ENCODE measurements around the gene NKIRAS1.
"Not testable (repeated sequence)": the region's sequence is repeated elsewhere in the genome, so short reads cannot be mapped to it uniquely, and the experiment has no call there.

The NKIRAS1 gene

DNA sequence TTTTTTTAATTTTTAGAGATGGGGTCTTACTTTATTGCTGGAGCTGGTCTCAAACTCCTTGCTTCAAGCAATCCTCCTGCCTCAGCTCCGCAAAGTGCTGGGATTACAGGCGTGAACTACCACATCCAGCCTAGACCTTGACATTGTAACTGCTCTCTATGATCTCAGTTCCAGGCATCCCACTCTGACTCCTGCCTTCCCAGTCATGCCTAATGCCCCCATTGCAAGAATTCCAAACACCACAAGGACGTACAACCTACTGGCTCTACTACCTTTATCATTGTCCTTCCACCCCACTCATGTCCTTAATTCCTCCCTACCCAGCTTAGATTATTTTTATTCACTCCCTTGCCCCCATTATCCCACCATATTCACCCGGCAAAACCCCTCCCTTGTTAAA is 21.6 kb downstream of the NKIRAS1 start:
- no peak for FAIRE-seq

DNA sequence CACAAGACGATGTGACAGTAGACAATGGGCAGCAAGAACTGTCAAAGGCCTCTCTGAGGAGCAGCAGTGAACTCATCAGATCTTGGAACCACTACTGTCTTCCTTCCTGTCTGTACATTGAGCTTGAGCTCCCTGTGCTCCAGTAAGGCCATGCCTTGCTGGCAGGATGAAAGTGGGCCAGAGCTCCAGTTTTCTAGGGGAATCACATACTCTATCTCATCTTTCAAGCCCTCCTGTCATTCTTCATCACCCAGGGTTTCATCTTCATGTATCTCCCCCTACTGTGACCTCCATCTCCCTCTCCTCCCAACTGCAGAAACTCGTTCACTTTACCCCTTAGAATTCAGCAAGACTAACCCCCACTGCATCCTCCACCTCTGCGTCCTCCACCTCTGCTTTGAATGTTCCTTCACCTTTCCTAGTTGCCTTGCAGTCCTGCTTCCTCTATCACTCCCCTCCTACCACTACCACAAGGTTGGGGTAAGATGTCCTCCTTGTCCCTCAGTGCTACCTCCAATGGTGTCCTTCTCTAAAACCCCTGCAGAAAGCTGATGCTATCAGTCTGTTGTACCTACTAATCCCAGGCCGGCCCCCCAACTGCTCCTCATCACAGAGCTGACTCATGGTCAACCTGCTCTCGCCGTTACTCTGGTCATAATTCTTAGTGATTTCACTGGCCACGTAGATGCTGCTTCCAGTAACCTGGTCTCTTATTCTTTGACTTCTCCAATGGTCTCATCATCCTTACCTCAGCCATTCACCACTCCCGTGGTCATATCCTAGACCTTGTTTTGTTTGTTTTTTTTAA is 22.3 kb downstream of the NKIRAS1 start:
- FAIRE-seq = no peak

DNA sequence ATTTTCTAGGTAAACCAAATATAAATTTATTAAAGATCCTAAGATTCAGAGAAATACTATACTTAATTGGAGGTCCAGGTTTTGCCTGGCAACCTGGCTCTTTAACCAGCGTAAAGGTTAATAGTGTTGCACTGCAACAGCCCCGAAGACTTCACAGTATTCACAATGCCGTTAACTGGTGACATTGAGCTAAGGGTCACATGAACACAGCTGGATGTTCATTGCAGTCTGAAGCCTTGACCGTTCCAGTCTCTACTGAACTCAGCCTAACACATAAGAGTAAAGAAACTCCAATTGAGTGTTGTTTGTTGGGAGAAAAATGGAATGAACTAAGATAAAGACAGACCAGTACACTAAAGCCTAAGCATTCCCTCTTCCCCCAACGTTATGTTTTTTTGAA is 26.8 kb downstream of the NKIRAS1 start:
- no peak for FAIRE-seq

DNA sequence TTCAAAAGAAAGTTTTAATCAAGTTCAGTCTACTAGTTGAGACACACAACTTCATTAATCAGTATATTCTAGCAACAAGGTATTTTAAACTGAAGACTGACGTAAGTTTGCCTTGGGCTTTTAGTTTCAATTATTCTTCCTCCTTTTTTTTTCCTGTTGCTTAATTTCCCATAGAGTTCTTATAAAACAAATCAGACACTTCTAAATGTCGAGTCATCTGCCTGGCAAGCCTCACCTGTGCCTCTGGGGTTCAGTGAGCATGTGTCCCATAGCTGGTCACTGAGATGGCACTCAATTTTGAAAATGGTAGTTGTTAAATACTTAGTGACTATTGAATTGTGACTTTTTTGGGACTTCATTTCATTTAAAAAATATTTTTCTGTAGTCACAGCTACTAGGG is 27.4 kb downstream of the NKIRAS1 start:
- no peak for FAIRE-seq

DNA sequence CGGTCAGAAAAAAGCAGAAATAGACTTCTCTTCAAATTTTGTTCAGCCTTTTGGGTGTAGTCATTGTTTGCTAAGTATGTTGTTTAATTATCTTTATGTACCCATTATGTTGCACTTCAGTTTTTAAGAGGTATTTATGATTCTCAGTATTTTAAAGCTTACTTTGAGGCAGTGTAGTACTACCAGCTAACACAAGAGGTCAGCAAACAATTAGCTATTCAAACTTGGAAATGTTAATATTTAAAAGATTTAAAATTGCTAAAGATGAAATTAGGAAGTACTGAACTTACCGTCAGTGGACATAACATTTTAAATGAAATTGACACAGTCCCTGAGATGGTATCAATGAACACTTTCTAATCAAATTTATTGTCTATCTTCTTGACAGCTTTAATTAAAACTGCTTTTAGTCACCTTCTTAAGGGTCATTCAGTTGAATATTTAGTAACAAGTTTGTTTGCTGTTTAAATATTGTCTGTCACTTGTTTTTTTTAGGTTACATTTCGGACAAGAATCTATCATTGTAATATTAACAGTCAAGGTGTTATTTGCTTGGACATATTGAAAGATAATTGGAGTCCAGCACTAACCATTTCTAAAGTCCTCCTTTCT is 28.1 kb downstream of the NKIRAS1 start:
- peak; percentile 80 for FAIRE-seq

DNA sequence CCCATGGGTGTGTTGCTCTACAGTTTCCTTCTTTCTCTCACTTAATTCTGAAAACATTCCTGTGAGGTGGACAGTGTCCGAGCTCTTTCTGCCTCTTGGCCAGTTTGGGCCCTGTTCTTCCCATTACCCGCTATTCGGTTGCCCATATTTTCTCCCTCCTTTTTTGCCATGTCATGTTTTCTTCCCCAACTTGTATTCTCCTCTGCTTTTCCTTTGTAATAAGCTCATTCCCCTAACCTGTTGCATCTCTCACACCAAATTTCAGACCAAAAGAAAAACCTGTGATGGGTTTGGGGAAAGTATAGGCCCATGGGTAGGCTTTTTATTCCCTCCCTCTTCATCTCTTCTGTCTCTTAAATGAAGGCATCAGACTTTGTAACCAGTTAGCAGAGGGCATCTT is 30.5 kb downstream of the NKIRAS1 start:
- no peak for FAIRE-seq

DNA sequence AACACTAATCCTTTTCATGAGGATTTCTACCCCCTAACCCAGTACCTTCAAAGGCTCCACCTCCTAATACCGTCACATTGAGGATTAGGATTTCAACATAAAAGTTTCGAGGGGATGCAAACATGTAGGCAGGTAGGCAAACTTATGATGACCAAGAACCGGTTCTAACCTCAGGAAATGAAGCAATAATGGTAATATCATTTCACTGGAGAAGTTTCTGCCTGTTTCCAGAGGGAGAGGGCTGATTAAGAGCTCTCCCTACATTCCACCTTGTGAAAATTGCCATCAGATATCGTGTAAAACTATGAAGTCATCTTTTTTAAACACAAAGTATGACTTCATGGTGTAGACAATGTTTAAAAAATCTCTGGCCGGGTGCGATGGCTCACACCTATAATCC is 31.6 kb downstream of the NKIRAS1 start:
- no peak for FAIRE-seq

DNA sequence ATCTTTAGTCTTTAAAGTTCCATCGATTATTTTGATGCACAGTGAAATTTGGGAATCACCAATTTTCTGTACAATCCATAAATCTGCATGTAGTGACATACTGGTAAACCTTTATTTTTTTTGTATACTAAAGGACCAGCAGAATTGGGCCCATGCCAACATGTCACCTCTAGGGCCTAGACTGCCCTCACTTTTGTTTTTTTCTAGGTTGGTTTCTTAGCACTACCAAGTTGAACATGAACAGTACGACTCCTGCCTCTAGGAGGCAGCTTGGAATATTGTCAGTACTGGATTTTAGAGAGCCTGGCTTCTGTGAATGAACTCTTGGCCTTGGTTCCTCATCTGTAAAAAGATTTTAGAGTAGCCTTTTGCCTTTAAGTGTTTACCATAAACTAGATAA is 32.3 kb downstream of the NKIRAS1 start:
- FAIRE-seq = no peak

DNA sequence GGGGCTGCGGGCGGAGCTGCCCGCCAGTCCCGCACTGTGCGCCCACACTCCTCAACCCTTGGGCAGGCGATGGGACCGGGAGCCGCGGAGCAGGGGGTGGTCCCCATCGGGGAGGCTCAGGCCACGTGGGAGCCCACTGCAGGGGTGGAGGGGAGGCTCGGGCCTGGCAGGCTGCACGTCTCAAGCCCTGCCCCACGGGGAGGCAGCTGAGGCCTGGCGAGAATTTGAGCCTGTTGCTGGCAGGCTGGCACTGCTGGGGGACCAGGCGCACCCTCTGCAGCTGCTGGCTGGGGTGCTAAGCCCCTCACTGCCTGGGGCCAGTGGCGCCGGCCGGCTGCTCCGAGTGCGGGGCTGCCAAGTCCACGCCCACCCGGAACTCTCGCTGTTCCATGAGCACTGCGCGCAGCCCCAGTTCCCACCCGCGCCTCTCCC is 34.3 kb downstream of the NKIRAS1 start:
- FAIRE-seq = no peak

DNA sequence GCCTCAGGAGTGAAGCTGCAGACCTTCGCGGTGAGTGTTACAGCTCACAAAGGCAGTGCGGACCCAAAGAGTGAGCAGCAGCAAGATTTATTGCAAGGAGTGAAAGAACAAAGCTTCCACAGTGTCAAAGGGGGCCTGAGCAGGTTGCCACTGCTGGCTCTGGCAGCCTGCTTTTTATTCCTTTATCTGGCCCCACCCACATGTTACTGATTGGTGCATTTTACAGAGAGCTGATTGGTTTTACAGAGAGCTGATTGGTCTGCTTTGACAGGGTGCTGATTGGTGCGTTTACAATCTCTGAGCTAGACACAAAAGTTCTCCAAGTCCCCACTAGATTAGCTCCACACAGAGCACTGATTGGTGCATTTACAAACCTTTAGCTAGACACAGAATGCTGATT is 34.8 kb downstream of the NKIRAS1 start:
- not testable (repeated sequence) for FAIRE-seq

DNA sequence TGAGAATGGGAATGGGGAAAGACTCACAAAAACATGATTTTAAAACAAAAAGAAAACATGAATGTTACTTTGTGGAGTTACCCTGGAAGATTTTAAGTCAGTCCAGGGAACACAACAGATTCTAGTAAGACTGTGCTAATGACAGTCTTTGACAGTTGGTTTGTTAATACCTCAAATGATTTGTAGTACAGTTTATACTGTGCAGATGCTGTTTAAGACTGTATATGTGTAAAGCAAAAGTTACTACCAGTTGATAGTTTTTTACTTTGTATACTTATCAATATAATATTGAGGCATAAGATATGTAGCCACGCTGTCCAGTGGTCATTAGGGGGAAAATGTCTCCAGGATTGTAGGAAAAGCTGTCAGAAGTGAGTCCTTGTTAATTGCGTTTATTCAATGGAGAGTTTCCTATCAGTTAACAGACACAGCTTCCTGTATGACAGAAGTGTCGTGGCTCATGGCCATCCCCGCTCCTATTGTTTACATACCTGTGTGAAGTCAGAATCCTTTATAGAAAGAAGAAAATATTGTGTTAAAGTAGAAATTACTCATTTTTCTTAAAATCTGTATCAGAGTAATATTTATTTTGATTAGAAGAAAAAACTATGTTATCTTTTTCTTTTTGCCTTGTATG is 36.0 kb downstream of the NKIRAS1 start:
- FAIRE-seq = no peak

DNA sequence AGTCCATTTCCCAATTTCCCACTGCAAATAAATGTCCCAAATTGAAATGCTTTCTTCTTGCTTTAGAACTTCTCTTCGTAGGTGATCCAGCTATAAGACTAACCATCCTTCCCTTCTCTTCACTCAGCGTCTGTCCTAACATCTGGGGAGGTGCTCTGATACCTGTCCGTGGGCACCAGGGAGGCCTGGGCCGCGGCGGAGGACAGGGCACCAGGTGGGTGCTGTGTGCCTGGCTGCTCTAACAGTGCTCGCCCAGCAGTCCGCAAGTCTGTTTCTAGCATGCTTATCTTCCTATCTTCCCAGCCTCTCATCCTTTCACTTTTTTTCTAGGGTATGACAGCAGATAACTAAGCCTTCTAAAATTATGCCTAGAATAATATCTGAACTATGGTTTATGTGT is 37.3 kb downstream of the NKIRAS1 start:
- no peak for FAIRE-seq

DNA sequence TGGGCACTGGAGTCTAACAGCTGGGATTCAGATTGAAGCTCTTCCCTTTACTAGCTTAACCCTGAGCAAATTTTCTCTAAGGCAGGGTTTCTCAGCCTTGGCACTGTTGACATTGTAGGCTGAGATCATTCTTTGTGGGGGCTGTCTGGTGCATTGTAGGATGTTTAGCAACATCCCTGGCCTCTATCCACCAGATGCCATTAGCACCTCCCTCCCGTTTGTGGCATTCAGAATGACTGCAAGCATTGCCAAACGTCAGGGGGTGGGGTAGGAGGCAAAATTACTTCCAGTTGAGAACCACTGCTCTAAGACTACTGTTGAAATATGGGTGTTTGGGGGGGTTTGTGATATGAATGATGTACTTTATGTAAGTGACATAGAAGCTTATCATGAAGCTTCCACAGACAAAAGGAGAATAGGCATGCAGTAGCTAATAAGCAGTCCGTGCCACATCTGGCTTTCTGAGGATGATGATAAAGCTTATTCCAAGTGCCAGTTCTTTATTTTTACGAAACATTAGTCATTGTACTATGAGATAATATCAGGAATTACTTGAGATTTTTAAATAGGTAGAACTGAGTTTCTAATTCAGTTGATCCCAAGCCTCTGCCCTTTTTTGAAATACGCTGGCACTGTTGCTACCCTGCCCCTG is 39.3 kb downstream of the NKIRAS1 start:
- no peak for FAIRE-seq

DNA sequence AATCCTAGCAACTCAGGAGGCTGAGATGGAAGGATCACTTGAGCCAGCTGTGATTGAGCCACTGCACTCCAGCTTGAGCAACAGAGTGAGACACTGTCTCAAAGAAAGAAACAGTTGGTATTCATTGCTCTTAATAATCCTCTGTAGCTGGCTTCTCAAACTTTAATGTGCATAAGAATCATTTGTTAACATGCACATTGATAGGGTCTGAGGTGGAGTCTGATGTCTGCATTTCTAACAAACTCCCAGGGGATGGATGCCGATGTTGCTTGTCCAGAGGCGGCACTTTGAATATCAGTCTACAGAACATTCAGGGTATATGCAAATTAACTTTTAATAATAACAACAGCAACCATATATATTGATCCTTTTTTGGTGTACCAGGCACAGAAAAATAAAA is 39.9 kb downstream of the NKIRAS1 start:
- FAIRE-seq = no peak

DNA sequence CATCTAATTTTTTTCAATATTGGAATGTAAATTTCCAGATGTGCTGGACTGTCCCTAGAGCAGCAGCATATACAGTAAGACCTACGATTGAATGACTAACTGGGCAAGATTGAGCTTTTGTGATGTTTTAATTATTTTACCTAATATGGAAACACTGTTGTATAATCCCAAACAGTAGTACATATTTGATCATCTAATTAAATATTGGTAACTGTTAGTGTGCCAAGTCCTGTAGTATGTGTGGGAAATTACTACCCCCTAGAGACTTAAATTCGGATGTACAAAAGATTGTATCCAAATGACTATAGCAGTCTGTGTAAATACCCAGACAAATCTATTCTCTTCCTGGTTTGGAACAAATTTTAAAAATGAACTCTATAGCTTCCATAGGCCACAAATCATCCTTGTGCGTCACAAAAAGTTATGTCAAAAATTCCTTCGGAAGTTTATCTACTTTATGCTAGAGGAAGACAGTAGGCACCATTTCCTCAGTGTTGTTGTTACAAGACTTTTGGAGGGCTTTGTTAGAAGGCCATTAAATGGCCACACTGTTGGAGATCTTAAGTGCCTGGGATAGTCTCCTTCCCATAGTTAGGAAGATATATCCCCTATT is 41.6 kb downstream of the NKIRAS1 start:
- no peak for FAIRE-seq

DNA sequence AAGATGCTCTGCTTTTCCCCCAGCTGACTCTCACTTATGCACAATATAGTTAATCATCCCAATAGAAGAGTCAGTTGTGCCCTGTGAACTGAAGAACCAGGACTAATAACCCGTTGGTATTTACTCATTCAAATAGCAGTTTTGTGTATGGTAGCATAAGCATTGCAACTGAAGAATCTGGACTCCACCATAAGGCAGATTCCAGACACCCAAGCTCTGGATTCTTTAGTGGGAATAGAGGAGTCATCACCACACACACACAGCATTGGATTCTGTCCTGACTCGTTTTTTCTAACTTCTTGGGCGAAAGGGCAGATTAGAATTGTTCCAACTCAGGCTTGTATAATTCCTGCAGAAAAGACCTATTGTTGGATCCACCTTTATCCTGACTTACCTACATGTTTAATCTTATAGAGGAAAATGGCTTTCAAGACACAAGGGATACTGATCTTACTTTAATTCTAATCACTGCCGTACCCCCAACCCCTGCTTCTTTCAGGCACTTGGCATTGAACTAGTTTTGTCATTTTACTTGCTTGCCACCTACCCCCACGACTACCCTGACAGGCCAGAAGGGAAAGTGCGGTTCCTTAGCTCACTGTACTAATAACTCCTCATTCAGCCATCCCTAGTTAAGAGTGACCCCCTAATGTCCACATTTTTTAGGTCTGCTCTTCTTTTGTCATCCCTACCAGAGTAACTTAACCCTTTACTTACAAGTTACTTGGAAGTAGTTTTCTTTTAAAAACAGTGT is 42.3 kb downstream of the NKIRAS1 start:
- FAIRE-seq = no peak

DNA sequence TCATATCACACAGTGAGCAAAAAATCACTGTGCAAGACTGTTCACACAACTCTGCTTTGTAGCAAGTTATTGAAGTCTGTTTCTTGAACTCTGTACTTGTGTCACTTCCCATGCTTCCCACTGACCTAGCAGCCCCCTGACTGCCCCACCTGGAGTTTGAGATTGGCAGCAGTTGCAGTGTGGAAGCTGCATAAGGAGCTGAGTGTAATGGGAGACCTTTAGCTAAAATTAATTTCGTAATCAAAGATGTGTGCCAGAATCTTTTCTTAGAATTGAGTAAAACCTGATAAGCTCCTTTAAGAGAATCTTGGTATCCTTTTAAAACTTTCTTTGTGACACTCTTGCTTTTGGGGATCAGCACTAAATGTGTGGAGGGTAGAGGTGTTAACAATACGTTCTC is 42.8 kb downstream of the NKIRAS1 start:
- no peak for FAIRE-seq

DNA sequence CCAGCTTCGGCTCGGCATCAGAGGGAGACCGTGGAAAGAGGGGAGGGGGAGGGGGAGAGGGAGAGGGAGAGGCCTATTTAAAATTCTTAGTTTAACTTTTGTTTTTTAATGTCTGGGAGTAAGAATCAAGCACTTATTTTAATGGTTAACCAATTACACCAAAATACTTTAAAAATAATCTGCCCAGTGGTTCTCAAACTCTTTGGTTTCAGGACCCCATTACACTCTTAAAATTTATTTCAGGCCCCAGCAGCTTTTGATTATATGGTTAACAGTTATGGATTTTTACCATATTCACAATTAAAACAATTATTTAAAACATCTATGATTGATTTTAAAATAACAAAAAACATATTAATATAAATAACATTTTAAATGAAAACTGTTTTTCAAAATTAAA is 44.5 kb downstream of the NKIRAS1 start:
- FAIRE-seq = no peak

DNA sequence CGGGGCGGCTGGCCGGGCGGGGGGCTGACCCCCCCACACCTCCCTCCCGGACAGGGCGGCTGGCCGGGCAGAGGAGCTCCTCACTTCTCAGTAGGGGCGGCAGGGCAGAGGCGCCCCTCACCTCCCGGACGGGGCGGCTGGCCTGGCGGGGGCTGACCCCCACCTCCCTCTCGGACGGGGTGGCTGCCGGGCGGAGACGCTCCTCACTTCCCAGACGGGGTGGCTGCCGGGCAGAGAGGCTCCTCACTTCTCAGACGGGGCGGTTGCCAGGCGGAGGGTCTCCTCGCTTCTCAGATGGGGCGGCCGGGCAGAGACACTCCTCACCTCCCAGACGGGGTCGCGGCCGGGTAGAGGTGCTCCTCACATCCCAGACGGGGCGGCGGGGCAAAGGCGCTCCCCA is 45.4 kb downstream of the NKIRAS1 start:
- not testable (repeated sequence) for FAIRE-seq

DNA sequence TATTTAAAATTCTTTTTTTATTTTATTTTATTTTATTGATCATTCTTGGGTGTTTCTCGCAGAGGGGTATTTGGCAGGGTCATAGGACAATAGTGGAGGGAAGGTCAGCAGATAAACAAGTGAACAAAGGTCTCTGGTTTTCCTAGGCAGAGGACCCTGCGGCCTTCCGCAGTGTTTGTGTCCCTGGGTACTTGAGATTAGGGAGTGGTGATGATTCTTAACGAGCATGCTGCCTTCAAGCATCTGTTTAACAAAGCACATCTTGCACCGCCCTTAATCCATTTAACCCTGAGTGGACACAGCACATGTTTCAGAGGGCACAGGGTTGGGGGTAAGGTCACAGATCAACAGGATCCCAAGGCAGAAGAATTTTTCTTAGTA is 46.1 kb downstream of the NKIRAS1 start:
- not testable (repeated sequence) for FAIRE-seq

DNA sequence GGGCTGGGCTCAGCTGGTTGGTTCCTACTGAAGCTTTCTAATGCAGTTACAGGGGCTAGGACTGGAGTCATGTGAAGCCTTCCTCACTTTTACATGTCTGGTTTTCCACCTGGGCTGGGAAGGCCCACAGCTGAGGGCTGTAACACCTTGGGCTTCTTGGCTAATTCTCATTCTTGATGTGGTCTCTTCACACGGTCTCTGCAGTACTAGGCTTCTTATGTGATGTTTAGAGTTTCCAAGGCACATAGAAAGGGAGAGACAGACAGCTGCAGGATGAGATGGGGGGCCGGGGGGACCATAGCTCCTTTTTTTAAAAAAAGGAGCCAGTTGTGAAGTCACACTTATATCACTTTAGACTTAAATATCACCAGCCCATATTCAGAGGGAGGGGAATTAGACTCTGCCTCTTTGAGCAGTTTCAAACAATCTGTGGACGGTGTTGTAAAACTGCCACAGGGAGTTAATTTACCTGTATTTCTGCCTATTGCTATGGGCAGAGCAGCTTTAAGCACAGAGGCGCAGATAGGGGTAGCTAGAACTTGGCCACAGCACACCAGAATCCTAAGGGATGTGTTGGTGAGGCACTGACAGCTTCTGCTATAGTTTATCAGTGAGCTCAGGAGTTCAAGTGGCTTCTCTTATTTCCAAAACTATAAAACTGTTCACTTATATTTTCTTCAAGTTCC is 46.7 kb downstream of the NKIRAS1 start:
- FAIRE-seq = no peak

DNA sequence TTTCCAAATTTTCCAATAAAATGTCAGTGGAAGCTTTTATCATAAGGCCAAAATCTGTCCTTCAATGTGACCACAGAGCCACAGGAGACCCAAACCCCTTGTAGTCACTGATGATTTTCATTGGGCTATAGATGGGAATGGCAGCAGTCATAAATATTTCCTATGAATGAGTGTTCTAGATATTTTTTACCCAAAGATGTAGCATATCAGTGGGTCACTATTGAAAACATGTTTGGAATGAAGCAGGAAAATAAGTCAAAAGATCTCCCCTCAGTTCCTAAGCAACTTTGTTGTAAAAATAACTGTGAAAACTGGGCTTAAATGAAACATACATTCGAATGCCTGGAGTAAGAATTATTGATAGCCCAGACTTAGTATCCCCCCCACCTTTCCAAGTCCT is 49.0 kb downstream of the NKIRAS1 start:
- no peak for FAIRE-seq

Data from colon (tissue), 2 donors.